GM19463 (cell line): ENCODE data around the gene EXOC4.

Source experiments
- ATAC-seq: cut with Tn5 transposase; IDR thresholded peaks from one replicate; pipeline ENCODE4 v1.9.1; 2021; ENCODE audit warnings: mild to moderate bottlenecking, moderate library complexity; ENCODE audit not compliant: unreplicated experiment

The EXOC4 gene

DNA sequence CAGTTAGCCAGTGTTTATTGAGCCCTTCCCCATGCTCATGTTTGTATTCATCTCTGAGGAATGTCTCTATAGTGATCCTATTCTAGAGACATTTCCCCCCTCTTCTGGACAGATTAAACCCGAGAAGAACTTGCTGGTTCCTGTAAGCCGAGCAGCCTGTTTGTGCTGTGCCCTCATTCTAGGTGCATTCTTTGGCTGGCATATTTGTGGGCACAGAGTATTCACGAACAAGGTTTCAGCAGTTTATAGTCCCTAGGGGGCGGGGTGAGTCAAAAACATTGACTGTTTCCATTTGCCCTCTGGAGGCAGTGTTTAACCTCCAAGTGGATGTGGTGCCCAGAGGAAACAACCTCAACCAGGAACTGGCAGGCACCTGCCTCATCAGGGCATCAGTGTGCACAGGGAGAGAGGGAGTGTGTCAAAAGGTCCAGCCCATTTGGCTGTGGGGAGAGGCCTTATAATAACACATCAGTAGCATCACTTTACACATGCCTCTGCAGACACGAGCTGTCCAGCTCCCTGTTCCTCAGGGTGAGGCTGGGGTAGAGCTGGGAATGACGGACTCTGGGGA is 600.9 kb downstream of the EXOC4 start:
- ATAC-seq, result peak; percentile 81

- no peak for ATAC-seq
Measured at GRCh38 chr7:133854739-133855138, 601.9 kb downstream of the EXOC4 start.

- no peak for ATAC-seq
Measured at GRCh38 chr7:133857376-133858119, 604.7 kb downstream of the EXOC4 start.

DNA sequence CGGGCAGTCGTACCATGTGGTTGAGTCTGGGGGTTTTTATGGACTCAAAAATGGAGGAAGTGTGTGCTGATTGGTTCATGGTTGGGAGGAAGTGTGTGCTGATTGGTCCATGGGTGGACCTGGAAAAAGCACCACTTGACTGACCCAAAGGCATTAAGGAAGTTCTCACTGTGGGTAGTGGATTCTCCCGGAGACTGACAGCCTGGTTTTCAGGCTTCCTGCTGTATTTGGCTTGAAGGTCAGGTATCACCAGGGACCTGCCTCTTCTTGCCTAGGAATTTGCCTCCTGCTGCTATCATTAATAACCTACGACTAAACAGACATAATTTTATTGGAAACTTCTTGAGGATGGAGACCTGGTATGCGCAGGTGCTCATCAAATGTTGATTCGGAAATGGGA is 605.4 kb downstream of the EXOC4 start:
- no peak for ATAC-seq

DNA sequence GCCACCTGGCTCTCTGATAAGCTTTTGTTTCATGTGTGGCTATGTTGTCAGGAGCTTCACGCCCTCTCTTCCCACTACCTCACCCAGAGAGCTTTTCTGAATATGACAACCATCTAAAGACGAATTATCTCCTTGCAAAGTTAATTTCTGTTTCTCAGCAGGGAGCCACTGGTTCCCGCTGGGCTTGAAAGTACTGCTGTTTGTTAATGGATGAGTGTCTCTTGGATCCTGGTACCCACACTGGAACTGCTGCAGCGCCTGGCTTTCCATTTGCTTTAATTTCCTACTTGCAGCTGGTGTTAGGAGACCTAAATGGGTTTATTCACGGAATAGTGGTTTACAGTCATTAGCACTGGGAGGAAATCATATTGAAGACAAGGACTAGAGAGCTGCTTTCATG is 606.4 kb downstream of the EXOC4 start:
- ATAC-seq, result no peak

- ATAC-seq, result no peak
Measured at GRCh38 chr7:133859871-133860450, 607.1 kb downstream of the EXOC4 start.

- ATAC-seq, result no peak
Measured at GRCh38 chr7:133860628-133861335, 607.9 kb downstream of the EXOC4 start.

- no peak for ATAC-seq
Measured at GRCh38 chr7:133861876-133862275, 609.0 kb downstream of the EXOC4 start.

- ATAC-seq, result no peak
Measured at GRCh38 chr7:133863362-133864061, 610.6 kb downstream of the EXOC4 start.

GRCh38 chr7:133869556-133869955 is 616.7 kb downstream of the EXOC4 start:
- no peak for ATAC-seq

- no peak for ATAC-seq
Measured at GRCh38 chr7:133871757-133872156, 618.9 kb downstream of the EXOC4 start.

- ATAC-seq, result no peak
Measured at GRCh38 chr7:133873187-133873586, 620.3 kb downstream of the EXOC4 start.

- ATAC-seq, result no peak
Measured at GRCh38 chr7:133873631-133874030, 620.8 kb downstream of the EXOC4 start.

DNA sequence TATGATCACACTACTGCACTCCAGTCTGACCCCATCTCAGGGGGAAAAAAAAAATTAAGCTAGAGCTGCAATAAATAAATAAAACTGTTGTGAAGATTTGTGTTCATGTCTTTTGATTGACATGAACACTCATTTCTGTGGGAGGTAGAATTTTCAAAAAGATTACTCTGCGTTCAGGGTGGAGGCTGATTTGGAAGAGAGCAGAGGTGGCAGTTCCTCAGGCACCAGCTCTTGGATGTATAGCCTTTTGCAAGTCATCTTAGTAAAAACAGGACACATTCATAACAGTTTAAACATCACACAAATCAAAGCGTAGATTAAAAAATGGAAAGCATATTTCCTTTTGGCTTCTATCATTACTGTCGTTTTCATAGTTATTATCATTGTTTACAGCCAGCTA is 630.7 kb downstream of the EXOC4 start:
- no peak for ATAC-seq

DNA sequence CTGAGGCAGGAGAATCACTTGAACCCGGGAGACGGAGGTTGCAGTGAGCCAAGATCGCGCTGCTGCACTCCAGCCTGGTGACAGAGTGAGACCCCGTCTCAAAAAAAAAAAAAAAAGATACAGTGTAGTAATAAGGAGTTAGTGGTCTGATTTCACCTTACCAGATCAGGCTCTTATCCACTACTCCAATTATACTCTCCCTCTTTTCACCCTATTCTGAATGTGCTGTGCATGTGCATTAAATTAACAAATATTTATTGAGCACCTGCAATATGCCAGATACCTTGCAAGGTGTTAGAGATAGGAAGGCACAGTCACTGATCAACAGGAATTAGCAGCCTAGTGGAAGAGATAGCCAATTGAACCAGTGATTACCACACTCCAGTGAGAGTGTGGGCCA is 632.3 kb downstream of the EXOC4 start:
- ATAC-seq, result no peak

- ATAC-seq, result no peak
Measured at GRCh38 chr7:133886086-133886485, 633.2 kb downstream of the EXOC4 start.

DNA sequence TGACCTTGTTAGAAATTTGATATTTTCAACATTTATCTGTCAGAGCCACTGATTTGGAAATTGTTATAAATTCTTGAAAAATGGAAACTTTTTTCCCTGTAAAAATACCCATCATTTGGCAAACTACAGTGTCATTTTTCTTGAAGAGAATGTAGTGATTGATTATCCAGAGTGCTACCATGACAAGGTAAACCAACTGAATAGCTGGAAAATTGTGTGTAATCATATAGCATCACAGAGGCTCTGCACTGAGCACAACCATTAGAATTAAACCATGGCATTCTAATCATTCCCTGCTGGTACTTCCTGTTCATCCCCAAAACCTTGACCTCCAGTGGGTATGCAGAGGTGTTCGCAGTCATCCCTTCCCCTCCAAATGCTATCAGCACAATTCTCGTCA is 633.9 kb downstream of the EXOC4 start:
- ATAC-seq, result no peak

GRCh38 chr7:133887459-133887858 is 634.6 kb downstream of the EXOC4 start:
- no peak for ATAC-seq

- ATAC-seq, result no peak
Measured at GRCh38 chr7:133888061-133888930, 635.4 kb downstream of the EXOC4 start.

DNA sequence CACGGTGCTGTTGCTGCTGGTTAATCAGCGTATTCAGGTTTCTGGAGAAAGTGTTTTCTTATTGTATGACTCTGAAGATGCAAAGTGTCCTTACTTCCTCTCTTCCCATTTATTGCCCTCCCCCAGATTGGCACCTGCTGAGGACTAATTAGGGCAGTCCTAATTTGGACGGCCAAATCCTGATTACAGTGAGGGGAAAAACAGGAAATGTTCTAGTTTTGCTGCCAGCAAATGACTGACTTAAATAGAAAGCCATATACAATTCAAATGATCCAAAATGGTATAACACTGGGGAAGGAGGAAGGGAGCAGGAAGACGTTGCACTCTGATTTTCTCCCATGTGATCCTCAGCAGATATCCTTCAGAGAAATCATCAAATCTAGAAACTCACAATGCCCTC is 651.9 kb downstream of the EXOC4 start:
- no peak for ATAC-seq
